ENCODE data around the gene TMEM39A.

GRCh38 chr3:119463171-119464169, at the start of gene TMEM39A:
- TF ChIP-seq, protein P1, sequence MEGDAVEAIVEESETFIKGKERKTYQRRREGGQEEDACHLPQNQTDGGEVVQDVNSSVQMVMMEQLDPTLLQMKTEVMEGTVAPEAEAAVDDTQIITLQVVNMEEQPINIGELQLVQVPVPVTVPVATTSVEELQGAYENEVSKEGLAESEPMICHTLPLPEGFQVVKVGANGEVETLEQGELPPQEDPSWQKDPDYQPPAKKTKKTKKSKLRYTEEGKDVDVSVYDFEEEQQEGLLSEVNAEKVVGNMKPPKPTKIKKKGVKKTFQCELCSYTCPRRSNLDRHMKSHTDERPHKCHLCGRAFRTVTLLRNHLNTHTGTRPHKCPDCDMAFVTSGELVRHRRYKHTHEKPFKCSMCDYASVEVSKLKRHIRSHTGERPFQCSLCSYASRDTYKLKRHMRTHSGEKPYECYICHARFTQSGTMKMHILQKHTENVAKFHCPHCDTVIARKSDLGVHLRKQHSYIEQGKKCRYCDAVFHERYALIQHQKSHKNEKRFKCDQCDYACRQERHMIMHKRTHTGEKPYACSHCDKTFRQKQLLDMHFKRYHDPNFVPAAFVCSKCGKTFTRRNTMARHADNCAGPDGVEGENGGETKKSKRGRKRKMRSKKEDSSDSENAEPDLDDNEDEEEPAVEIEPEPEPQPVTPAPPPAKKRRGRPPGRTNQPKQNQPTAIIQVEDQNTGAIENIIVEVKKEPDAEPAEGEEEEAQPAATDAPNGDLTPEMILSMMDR (IDR thresholded peaks at IDR 0.05): peak; percentile 15 to 44 (median 19)
- TF ChIP-seq POLR2A (IDR thresholded peaks at IDR 0.05) (peak; percentile 78), POLR2AphosphoS5 (IDR thresholded peaks at IDR 0.05) (peak; percentile 92 to 97 (median 95))

Measured in breast epithelium (tissue), 3 donors.